ENCODE data around the gene UCK2.

UCK2 gene

GRCh38 chr1:165900576-165901380 is 73.4 kb downstream of the UCK2 start:
- no peak for DNase-seq (ENCODE audit: low read depth)
- no peak overlapping the region for H3K4me3 ChIP-seq (ENCODE audit: low read depth, low read length)
- no peak for TF ChIP-seq CTCF (IDR thresholded peaks at IDR 0.05; ENCODE audit: control insufficient read depth, extremely low read depth, insufficient read depth)

DNA sequence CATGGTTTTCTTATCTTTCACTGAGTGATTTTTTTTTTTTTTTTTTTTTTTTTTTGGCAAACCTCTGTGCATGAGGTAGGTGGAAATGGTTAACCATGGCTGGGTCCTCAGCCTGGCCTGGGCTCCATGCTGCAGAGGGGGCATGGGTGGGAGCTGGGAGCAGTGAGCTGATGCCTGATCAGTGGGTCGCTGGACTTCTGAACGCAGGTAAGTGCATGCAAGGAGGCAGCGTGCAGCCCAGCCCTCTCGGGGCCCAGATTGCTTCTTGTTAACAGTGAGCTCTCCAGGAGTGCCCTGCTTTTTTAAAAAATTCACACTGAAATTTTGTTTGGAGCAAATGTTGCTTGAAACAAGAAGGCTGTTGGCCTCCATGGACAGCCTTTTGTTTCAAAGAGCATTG is 75.2 kb downstream of the UCK2 start:
- no peak overlapping the region for H3K4me3 ChIP-seq (ENCODE audit: low read depth, low read length)
- no peak for DNase-seq (ENCODE audit: low read depth)
- no peak for TF ChIP-seq CTCF (IDR thresholded peaks at IDR 0.05; ENCODE audit: control insufficient read depth, extremely low read depth, insufficient read depth)

DNA sequence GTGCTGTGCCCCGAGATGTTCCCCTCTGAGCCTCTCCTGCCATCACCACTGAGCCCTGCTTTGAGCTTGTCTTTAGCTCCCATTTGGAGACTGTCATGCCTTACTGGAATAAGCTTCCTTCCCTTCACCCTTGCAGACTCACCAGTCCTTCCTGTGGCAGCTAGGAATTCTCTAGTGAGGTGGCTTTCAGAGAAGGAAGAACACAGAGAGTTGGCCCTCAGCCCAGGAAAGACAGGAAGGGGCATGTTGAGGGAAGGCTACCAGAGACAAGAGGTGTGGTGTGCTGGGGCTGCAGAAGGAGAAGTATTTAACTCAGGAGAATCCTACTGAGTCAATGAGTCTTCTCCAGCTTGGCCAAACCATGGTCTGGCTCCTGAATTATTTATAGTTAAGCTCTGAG is 76.3 kb downstream of the UCK2 start:
- H3K4me3 ChIP-seq (ENCODE audit: low read depth, low read length), result no peak overlapping the region
- TF ChIP-seq CTCF (IDR thresholded peaks at IDR 0.05; ENCODE audit: control insufficient read depth, extremely low read depth, insufficient read depth), result no peak
- DNase-seq (ENCODE audit: low read depth), result no peak

- H3K4me3 ChIP-seq (ENCODE audit: low read depth, low read length), result no peak overlapping the region
- no peak for TF ChIP-seq CTCF (IDR thresholded peaks at IDR 0.05; ENCODE audit: control insufficient read depth, extremely low read depth, insufficient read depth)
- DNase-seq (ENCODE audit: low read depth), result no peak
Observed at GRCh38 chr1:165904948-165905347, 77.5 kb downstream of the UCK2 start.

GRCh38 chr1:165905853-165906252 is 78.4 kb downstream of the UCK2 start:
- no peak for DNase-seq (ENCODE audit: low read depth)

GRCh38 chr1:165907256-165907857 is 79.9 kb downstream of the UCK2 start:
- no peak for DNase-seq (ENCODE audit: low read depth)

More at GRCh38 chr1:165905853-165906252, 78.4 kb downstream of the UCK2 start:
- H3K4me3 ChIP-seq (ENCODE audit: low read depth, low read length), result no peak overlapping the region
- no peak for TF ChIP-seq CTCF (IDR thresholded peaks at IDR 0.05; ENCODE audit: control insufficient read depth, extremely low read depth, insufficient read depth)

More at GRCh38 chr1:165907256-165907857, 79.9 kb downstream of the UCK2 start:
- TF ChIP-seq CTCF (IDR thresholded peaks at IDR 0.05; ENCODE audit: control insufficient read depth, extremely low read depth, insufficient read depth), result no peak
- H3K4me3 ChIP-seq (ENCODE audit: low read depth, low read length), result no peak overlapping the region

Data from LNCaP clone FGC (cell line).